Osteoblast (primary cell): Measurements from ENCODE around the gene EAF1. TPM values are rescaled to one million over a fixed set of nuclear protein-coding genes. Genes with fewer than 3 reads are reported as not detected.

Experiments used
- DNase-seq: peaks from one replicate; pipeline ENCODE4 v3.0.0; 2011; ENCODE audit warnings: low spot score, mixed read lengths; ENCODE audit not compliant: insufficient read length; ENCODE audit errors: missing footprints
- H2AFZ ChIP-seq: 2 replicates; pipeline ENCODE4 v1.6.0; 2011; ENCODE audit warnings: mild to moderate bottlenecking, low read length
- H3K27ac ChIP-seq: 2 replicates; pipeline ENCODE4 v1.5.1; 2011; ENCODE audit warnings: mild to moderate bottlenecking, low read depth, low read length, moderate library complexity
- H3K27me3 ChIP-seq: 2 replicates; pipeline ENCODE4 v1.6.0; 2012; ENCODE audit warnings: mild to moderate bottlenecking, control low read depth, inconsistent platforms, low read length, moderate library complexity; ENCODE audit not compliant: insufficient read depth
- H3K36me3 ChIP-seq: 2 replicates; pipeline ENCODE4 v1.5.1; 2011; ENCODE audit warnings: mild to moderate bottlenecking, low read length, control low read depth, moderate library complexity; ENCODE audit not compliant: insufficient read depth
- H3K4me1 ChIP-seq: 2 replicates; pipeline ENCODE4 v1.5.1; 2011; ENCODE audit warnings: mild to moderate bottlenecking, low read length, control low read depth, moderate library complexity; ENCODE audit not compliant: insufficient read depth
- H3K4me2 ChIP-seq: 2 replicates; pipeline ENCODE4 v1.6.0; 2011; ENCODE audit warnings: mild to moderate bottlenecking, low read length; ENCODE audit not compliant: insufficient read depth
- H3K4me3 ChIP-seq: fragments of 200-600 bp; sonication (generic); 3 replicates; pipeline ENCODE4 v1.5.1; 2012; ENCODE audit warnings: mild to moderate bottlenecking, low read length, inconsistent platforms; ENCODE audit not compliant: insufficient read depth
- H3K79me2 ChIP-seq: 2 replicates; pipeline ENCODE4 v1.6.0; 2012; ENCODE audit warnings: mild to moderate bottlenecking, low read length, control low read depth, inconsistent platforms; ENCODE audit not compliant: insufficient read depth
- H3K9me3 ChIP-seq: 2 replicates; pipeline ENCODE4 v1.5.1; 2011; ENCODE audit warnings: low read depth, low read length, control low read depth
- H4K20me1 ChIP-seq: 2 replicates; pipeline ENCODE4 v1.6.0; 2012; ENCODE audit warnings: mild to moderate bottlenecking, low read length, control low read depth; ENCODE audit not compliant: insufficient read depth
- CTCF ChIP-seq: IDR thresholded peaks from 2 replicates; pipeline ENCODE4 v1.5.1; 2011; ENCODE audit warnings: mild to moderate bottlenecking, low read depth, low read length, moderate library complexity; ENCODE audit errors: extremely low read depth
- total RNA-seq: library from RNA; depleted of rRNA; stranded (reverse); fragments of >200 nt; gene quantifications from 2 replicates; pipeline ENCODE4 v1.2.3, GENCODE V29; 2012

The EAF1 gene
- total RNA-seq, 1 donor, result 29.0 TPM

GRCh38 chr3:15429080-15429479, 1.7 kb downstream of the EAF1 start:
- Histone ChIP-seq H3K4me2 (peak overlapping the region; percentile 93), H3K79me2 (peaks cover 83% of the 10 kb centered on the region), H4K20me1 (peaks cover 31% of the 10 kb centered on the region), H2AFZ (no peak overlapping the region), H3K9me3 (no peaks in the 10 kb centered on the region), H3K36me3 (peaks cover 39% of the 10 kb centered on the region), H3K4me3 (peak overlapping the region; percentile 99), H3K4me1 (peaks cover 14% of the 10 kb centered on the region), H3K27ac (peak overlapping the region; percentile 92), H3K27me3 (no peaks in the 10 kb centered on the region)
- no peak for DNase-seq
- TF ChIP-seq CTCF, result no peak

- Histone ChIP-seq H3K36me3 (peaks cover 49% of the 10 kb centered on the region), H4K20me1 (peaks cover 31% of the 10 kb centered on the region), H3K79me2 (peaks cover 74% of the 10 kb centered on the region), H3K27ac (no peak overlapping the region), H3K4me2 (no peak overlapping the region), H3K9me3 (no peaks in the 10 kb centered on the region), H3K4me1 (peaks cover 14% of the 10 kb centered on the region), H3K4me3 (no peak overlapping the region), H3K27me3 (no peaks in the 10 kb centered on the region), H2AFZ (no peak overlapping the region)
- no peak for DNase-seq
- no peak for TF ChIP-seq CTCF
Measured at GRCh38 chr3:15430624-15431023, 3.2 kb downstream of the EAF1 start.

GRCh38 chr3:15431256-15431837, 3.9 kb downstream of the EAF1 start:
- no peaks in the 10 kb centered on the region for H3K27me3 ChIP-seq
- DNase-seq, result no peak
- H3K4me2 ChIP-seq, result no peak overlapping the region
- peaks cover 13% of the 10 kb centered on the region for H3K4me1 ChIP-seq
- H3K27ac ChIP-seq, result no peak overlapping the region
- no peak overlapping the region for H3K4me3 ChIP-seq
- TF ChIP-seq CTCF, result no peak
- H3K9me3 ChIP-seq, result no peaks in the 10 kb centered on the region
- H3K36me3 ChIP-seq, result peaks cover 56% of the 10 kb centered on the region
- peaks cover 69% of the 10 kb centered on the region for H3K79me2 ChIP-seq
- H4K20me1 ChIP-seq, result peaks cover 31% of the 10 kb centered on the region
- no peak overlapping the region for H2AFZ ChIP-seq

GRCh38 chr3:15433531-15433930, 6.1 kb downstream of the EAF1 start:
- H3K4me1 ChIP-seq, result peaks cover 15% of the 10 kb centered on the region
- DNase-seq, result no peak
- H3K4me3 ChIP-seq, result no peak overlapping the region
- H3K9me3 ChIP-seq, result no peaks in the 10 kb centered on the region
- no peaks in the 10 kb centered on the region for H3K27me3 ChIP-seq
- no peak overlapping the region for H2AFZ ChIP-seq
- H3K27ac ChIP-seq, result no peak overlapping the region
- H3K36me3 ChIP-seq, result peaks cover 73% of the 10 kb centered on the region
- peaks cover 29% of the 10 kb centered on the region for H4K20me1 ChIP-seq
- H3K79me2 ChIP-seq, result peaks cover 49% of the 10 kb centered on the region
- H3K4me2 ChIP-seq, result no peak overlapping the region
- no peak for TF ChIP-seq CTCF
